Breast epithelium (tissue), 4 donors: Measurements from ENCODE around the gene TVP23C. TPM values are rescaled to one million over a fixed set of nuclear protein-coding genes. Genes with fewer than 3 reads are reported as not detected.
"Not testable (repeated sequence)": the region's sequence is repeated elsewhere in the genome, so short reads cannot be mapped to it uniquely, and the experiment has no call there.

Experiments
- DNase-seq, 2 donors: peaks; one replicate each; pipeline ENCODE4 v3.0.0-alpha.2; 2019; ENCODE audit warnings: low spot score in 2 of 2
- H3K27ac ChIP-seq, 2 donors: fragments of 200-600 bp; sonication (generic) in 1 of 2; one replicate each; pipeline ENCODE4 v1.5.1; 2016 to 2019; ENCODE audit warnings: mild to moderate bottlenecking in 1 of 2
- H3K27me3 ChIP-seq, 2 donors: fragments of 200-600 bp; sonication (generic) in 1 of 2; one replicate each; pipeline versions ENCODE4 v1.5.1 to v1.6.0; 2017 to 2019; ENCODE audit warnings: control low read depth in 1 of 2, mild to moderate bottlenecking in 1 of 2
- H3K36me3 ChIP-seq: fragments of 200-600 bp; one replicate; pipeline ENCODE4 v1.5.1; 2019
- H3K4me1 ChIP-seq, 2 donors: fragments of 200-600 bp; sonication (generic); one replicate each; pipeline ENCODE4 v1.5.1; 2016 to 2019; ENCODE audit warnings: control low read depth in 1 of 2
- H3K4me3 ChIP-seq, 3 donors: fragments of 200-600 bp; sonication (generic); 1 replicate in 2 of 3; 2 replicates in 1 of 3; pipeline ENCODE4 v1.5.1; 2016 to 2019; ENCODE audit warnings: mild to moderate bottlenecking in 3 of 3, moderate library complexity in 2 of 3
- H3K9me3 ChIP-seq, 2 donors: fragments of 200-600 bp; sonication (generic) in 1 of 2; one replicate each; pipeline ENCODE4 v1.5.1; 2016 to 2019; ENCODE audit warnings: control low read depth in 1 of 2
- intact Hi-C: fragments of 100-400 bp; cut with DNase I; formaldehyde crosslinking; loops from one replicate; pipeline ENCODE4 v1.15.1; 2023; ENCODE audit warnings: low total_unique reads
- total RNA-seq, 3 donors: library from RNA; depleted of rRNA; stranded (reverse); fragments of >200 nt; gene quantifications; one replicate each; pipeline ENCODE4 v1.1.0, GENCODE V29; 2016
- TF ChIP-seq, protein P1 (sequence below), 3 donors: fragments of 450-650 bp; IDR thresholded peaks; one replicate each; pipeline ENCODE4 v1.5.1; 2016 to 2017; ENCODE audit warnings: antibody characterized with exemption in 3 of 3, mild to moderate bottlenecking in 3 of 3, moderate library complexity in 3 of 3

TVP23C gene
- total RNA-seq, 3 donors from 2014 or later = 11.8 to 38.6 (median 37.4) TPM

DNA sequence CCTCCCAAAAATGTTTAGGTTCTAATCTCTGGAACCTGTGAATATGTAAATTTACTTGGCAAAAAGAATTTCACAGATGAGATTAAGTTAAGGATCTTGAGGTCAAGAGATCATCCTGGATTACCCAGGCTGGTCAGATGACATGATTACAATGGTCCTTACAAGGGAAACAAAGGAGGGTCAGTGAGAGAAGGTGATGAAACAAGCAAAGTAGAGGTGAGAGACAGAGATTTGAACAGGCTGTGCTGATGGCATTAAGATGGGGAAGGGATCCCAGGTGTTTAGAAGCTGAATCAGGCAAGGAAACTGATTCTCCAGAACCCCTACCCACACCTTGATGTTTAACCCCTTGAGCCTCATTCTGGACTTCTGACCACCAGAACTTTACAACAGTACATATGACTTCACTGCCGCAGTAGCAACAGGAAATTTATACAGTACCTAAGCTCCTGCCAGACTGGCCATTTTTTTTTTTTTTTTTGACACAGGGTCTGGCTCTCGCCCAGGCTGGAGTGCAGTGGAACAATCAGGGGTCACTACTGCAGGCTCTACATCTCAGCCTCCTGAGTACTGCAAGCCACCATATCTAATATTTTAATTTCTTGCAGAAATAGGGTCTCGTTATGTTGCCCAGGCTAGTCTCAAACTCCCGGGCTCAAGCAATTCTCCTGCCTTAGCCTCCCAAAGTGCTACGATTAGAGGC, 4.7 kb downstream of the TVP23C start:
- intact Hi-C loops, H3K36me3 ChIP-seq, H3K27ac ChIP-seq, DNase-seq, H3K9me3 ChIP-seq, H3K4me3 ChIP-seq, H3K4me1 ChIP-seq, H3K27me3 ChIP-seq: not testable (repeated sequence)

DNA sequence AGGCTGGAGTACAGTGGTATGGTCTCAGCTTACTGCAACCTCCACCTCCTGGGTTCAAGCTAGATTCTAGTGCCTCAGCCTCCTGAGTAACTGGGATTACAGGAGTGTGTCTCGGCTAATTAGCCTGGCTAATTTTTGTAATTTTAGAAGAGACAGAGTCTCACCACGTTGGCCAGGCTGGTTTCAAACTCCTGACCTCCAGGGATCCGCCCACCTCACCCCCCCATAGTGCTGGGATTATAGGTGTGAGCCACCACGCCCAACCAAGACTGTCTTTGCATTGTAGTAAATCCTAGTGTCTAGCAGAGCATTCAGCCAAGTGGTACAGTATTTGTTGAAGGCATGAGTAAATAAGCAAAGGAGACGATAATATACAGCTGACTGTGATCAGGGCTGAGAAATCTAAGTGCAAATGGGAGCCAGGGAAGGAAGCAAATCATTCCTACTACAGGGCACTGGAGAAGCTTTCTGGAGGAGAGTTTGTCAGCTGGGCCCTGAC, 5.9 kb downstream of the TVP23C start:
- H3K4me1 ChIP-seq, intact Hi-C loops, H3K27ac ChIP-seq, DNase-seq, H3K4me3 ChIP-seq, H3K27me3 ChIP-seq, H3K36me3 ChIP-seq, H3K9me3 ChIP-seq: not testable (repeated sequence)

DNA sequence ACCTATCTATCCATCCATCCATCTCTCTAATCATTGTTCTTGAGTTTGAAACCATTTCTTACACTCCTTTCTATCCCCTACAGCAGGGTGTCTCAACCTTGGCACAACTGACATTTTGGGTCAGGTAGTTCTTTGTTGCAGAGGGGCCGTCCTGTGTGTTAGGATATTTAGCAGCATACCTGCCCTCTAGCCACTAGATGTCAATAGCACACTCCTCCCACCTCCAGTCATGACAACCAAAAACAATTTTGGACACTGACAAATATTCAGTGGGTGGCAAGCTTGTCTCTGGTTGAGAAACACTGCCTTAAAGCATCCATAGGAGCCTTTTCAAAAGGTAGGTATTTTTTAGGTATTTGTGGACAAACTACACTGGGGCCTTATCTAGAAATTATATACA, 10.4 kb downstream of the TVP23C start:
- intact Hi-C loops, H3K9me3 ChIP-seq, H3K27me3 ChIP-seq, DNase-seq, H3K4me1 ChIP-seq, H3K27ac ChIP-seq, H3K4me3 ChIP-seq, H3K36me3 ChIP-seq: not testable (repeated sequence)

DNA sequence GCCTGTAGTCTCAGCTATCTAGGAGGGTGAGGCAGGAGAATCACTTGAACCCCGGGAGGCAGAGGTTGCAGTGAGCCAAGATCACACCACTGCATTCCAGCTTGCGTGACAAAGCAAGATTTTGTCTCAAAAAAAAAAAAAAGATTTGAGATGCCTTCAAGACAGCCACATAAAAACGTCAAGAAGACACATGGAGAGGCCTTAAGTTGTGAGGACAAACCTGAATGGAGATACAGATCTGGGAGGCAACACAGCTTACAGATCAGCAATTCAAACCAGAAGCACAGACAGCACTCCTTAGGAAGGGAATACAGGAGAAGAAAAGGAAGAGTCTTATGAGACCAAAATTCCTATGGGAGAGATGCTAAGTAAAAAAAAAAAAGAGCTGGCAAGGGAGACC, 13.7 kb downstream of the TVP23C start:
- H3K27me3 ChIP-seq, H3K27ac ChIP-seq, H3K36me3 ChIP-seq, H3K4me1 ChIP-seq, H3K9me3 ChIP-seq, DNase-seq, intact Hi-C loops, H3K4me3 ChIP-seq: not testable (repeated sequence)

DNA sequence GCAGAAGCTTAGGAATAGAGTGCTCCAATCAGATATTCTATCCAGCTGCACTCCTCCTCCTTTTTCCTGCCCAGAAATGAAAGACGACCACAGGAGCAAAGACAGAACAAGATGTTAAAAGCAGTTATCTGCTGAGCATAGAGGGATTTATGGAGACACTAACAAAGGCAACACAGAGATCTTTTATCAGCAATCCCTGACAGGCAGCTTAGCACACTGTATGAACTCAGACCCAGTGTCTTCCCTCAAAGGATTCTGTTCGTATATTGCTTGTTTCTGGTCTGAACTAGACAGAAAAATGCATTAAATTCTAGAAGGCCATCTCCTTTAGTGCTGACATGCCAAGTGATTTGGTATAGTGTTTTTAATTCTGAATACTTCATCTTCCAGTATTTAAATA, 16.7 kb downstream of the TVP23C start:
- intact Hi-C loops, H3K4me3 ChIP-seq: not testable (repeated sequence)

DNA sequence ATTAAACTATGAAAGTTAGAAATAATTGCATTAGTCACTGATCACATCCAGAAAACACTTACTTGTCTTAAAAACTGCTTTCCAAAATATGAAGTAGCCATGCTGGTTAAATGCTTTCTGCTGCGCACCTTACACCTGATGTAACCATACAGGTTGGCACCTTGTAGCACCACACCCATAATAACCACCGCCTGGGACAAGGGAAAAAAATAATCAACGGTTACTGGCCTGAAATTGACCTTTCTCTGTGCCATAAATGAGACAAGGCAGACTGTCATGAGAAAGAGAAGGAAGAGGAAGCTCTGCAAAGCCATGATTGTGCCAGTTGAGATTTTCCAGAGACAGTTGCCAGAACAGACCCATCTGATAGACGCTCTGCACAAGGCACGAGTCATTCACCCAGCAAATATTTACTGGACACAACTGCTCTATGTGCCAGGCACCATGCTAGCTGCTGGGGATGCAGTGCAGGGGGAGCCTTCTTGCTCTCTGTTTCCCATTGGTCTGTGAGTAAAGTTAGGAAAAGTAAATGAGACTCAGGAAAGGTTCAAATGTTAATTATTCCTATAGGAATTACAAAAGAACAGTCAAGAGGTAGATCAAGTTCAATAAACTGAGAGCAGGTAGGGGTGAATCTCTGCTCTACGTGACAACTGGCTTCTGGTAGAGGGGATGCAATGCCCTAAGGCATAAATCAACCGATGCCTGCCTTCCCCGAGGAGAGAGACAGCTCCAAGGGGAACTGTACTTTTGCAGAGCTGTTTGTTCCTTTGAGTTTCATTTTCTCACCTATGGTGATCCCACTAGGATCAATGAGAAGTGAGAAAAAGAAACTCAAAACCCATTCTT, 22.7 kb downstream of the TVP23C start:
- H3K9me3 ChIP-seq, intact Hi-C loops, H3K36me3 ChIP-seq, DNase-seq, H3K27me3 ChIP-seq, H3K27ac ChIP-seq, H3K4me1 ChIP-seq, H3K4me3 ChIP-seq: not testable (repeated sequence)

More for the DNA sequence above, 16.7 kb downstream of the TVP23C start:
- H3K27ac ChIP-seq, H3K36me3 ChIP-seq, DNase-seq, H3K27me3 ChIP-seq, H3K9me3 ChIP-seq, H3K4me1 ChIP-seq: not testable (repeated sequence)

DNA sequence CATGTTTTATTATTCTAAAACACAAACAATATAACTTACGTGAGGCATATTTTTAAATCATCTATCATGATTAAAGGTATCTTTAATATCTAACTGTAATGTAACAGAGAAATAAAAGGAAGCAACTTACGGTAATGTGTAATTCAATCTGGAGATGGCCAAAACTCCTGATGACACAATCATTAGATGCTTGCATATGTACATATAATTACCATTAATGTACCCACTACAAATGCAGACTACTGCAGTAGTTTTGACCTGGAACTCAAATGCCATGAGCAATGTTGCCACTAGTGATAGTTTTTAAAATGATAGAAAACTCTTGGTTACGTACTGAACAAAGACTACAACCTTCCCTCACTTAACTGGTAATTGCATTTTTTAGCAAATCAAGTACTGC, 30.2 kb downstream of the TVP23C start:
- H3K4me1 ChIP-seq, H3K36me3 ChIP-seq, DNase-seq, H3K27ac ChIP-seq, H3K9me3 ChIP-seq, intact Hi-C loops, H3K27me3 ChIP-seq, H3K4me3 ChIP-seq: not testable (repeated sequence)

DNA sequence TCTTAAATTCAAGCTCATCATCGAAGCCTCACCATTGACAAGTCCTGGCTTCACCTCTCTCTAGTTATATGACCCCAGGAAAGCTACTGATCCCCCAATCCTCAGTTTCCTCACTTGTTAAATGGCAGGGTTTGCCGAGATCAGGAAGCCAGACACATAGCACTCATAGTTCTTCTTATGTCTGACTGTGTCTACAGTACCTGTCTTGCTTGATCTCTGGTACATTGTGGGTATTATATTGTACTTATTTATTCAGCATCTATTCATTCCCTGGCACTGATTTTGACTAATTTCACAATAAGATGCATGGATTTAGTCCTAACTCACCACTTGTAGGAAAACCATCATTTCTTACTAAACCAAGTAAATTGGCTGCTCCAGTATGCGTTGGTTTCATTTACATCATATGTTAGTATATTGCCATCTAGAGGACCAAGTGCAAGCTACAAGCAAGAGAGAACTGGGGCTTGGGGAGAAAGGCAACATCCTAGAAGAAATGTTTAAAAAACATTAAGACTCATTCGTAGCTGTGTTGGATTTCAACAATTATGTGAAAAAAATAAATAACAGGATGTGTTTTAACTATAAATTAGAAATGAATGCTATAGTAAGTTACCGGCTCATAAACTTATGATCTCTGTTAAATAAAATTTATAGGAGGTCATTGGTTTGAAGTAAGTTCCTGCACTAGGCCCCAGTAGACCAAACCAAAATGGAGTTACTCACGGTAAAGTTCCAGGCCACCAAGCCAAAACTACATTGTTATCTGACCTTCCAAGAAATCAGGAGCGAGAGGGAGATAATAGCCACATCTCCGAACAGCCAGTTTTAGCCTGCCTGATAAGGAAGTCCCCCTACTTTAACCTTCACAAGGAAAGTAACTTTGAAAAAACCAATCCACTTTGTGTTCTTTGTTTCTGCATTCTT, 36.7 kb downstream of the TVP23C start:
- H3K9me3 ChIP-seq, H3K27ac ChIP-seq, DNase-seq, H3K4me1 ChIP-seq, H3K27me3 ChIP-seq, H3K4me3 ChIP-seq, H3K36me3 ChIP-seq, intact Hi-C loops: not testable (repeated sequence)
- TF ChIP-seq, protein P1, sequence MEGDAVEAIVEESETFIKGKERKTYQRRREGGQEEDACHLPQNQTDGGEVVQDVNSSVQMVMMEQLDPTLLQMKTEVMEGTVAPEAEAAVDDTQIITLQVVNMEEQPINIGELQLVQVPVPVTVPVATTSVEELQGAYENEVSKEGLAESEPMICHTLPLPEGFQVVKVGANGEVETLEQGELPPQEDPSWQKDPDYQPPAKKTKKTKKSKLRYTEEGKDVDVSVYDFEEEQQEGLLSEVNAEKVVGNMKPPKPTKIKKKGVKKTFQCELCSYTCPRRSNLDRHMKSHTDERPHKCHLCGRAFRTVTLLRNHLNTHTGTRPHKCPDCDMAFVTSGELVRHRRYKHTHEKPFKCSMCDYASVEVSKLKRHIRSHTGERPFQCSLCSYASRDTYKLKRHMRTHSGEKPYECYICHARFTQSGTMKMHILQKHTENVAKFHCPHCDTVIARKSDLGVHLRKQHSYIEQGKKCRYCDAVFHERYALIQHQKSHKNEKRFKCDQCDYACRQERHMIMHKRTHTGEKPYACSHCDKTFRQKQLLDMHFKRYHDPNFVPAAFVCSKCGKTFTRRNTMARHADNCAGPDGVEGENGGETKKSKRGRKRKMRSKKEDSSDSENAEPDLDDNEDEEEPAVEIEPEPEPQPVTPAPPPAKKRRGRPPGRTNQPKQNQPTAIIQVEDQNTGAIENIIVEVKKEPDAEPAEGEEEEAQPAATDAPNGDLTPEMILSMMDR (IDR thresholded peaks at IDR 0.05) = peak in 2 of 3 donors; percentile 32 to 57

DNA sequence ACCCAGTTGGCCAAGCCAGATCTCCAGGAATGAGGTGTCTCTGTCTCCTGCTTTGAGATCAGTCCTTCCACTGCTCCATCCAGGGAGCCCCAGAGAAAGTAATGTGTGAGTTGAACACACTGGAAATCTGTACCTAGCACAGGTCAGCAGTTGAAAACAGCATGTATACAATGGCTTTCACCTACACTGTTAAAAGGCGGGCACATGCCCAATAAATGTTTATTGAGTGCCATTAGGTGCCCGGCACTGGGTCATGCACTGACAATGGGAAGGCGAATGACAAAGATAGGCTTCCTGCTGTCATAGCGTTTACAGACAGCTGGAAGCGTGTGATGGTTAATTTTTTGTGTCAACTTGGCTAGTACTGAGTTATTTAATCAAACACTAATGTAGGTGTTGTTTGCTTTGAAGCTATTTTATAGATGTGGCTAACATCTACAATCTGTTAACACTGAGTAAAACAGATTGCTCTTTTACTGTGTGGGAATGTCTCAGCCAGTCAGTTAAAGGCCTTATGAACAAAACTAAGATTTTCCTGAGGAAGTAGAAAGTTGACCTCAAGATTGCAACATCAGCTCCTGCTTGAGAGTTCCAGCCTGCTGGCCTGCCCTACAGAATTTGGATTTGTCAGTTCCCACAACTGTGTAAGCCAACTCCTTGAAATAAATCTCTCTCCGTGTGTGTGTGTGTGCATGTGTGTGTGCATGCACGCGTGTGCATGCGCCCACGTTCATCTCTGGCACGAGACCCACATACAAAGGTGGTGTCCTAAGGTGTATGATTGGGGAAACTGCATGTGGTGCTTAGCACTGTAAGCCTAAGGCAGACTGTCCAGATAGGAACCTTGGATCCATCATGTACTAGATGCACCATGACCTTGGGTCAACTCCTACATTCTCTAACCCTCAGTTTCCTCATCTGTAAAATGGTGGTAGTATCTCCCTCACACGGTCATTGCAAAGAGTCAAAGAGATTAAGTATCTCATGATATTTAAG, 38.0 kb downstream of the TVP23C start:
- intact Hi-C loops, H3K36me3 ChIP-seq, DNase-seq, H3K9me3 ChIP-seq, H3K4me3 ChIP-seq, H3K27me3 ChIP-seq, H3K4me1 ChIP-seq, H3K27ac ChIP-seq: not testable (repeated sequence)
